Measurements from ENCODE around the gene SHH. TPM values are rescaled to one million over a fixed set of nuclear protein-coding genes. Genes with fewer than 3 reads are reported as not detected.
A peak's percentile ranks its signal among the peaks of the same experiment; 100 is the strongest.

SHH gene
- total RNA-seq (2014; rRNA removed; shearing (Covaris generic)), result not detected in 2 replicates

GRCh38 chr7:155811895-155812761 is at the start of gene SHH:
TSS of gene SHH (minus strand) at chr7:155812463. CDS start at chr7:155812122, 341 bp downstream.
- no peak for DNase-seq (ENCODE audit: low read depth)

DNA sequence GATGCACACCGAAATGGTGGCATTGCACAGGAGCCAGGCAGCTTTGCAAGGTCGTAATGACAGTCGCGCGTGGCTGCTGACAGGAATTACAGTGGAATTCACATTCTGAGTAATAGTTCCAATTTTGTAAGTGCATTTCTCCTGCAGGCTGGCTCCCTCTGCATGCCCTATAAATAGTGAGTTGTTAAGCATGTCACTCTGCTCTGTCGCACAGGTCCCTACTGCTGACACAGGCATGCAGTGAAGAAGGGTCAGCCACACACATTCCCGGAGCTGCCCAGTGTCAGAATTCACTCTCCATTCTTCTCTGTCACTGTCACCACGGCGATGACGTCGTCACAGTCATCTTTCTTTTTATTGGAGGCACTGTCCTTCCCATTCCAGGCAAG is 49.2 kb upstream of the SHH start:
- DNase-seq (ENCODE audit: low read depth), result no peak

DNA sequence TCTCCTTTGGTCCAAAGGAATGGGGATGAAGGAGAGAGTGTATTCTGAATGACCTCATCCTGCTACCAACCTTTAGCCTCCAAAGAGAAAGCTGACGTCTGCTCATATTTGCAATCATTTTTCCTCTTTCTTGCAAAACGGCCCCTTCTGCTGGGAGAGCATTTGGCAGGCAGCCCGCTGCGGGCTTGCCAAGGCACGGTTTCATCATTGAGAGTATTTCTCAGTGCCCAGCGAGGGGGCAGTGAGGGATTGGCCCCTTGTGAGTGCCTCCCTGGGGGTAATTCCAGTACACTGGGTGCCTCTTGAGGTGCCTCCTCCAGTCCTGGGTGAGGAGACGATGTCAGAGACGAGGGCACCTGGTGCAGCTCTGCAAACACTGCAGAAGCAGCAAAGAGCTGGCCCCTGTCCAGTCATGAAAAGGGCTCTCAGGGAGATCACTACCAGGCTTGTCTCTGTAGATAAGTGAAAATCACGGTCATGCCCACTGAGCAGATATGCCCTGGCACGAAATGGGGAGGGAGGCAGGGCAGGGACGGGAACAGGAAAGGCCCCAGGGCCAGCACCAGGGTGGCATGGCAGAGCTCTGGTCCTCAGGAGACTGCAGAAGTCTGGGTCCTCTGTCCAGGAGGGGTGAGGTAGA is 48.7 kb upstream of the SHH start:
- peak; percentile 76 for DNase-seq (ENCODE audit: low read depth)

DNA sequence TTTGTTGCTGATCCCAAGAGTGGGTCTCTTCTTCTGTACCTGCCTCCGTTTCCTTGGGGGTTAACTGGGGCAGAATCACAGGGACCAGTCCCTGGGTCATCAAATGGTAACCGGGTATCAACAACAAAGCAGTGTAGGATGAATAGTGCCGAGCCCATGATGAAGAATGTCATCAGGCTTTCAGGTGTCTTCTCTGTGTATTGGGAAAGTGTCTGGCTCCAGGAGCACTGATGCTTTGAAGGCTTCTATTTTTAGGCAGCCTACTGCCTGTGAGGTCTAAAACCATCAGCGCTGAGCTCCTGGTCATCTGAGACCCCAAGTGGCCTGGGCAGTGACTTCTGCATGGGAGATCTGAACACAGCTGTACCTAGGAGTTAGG is 48.2 kb upstream of the SHH start:
- DNase-seq (ENCODE audit: low read depth), result no peak

DNA sequence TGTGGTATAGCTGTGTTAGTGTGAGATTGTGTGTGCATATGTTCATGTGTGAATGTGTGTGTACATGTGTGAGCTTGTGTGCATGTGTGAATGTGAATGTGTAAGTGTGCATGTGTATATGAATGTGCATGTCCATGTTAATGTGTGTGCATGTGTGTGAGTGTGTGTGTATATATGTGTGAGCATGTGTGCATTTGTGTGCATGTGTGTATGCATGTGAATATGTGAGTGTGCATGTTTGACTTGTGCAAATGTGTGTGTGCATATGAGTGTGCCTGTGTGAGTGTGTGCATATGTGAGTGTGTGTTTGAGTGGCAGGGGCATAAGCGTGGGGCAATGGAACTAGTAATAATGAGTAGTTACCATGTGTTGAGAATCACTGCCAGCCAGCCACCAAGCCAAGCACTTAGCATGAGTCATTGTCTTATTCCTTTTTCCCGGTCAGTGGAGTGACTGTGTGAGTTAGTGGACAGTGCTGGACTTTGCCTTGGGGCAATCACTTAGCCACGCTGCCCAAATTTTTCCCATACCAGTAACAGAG is 46.3 kb upstream of the SHH start:
- DNase-seq (ENCODE audit: low read depth), result peak; percentile 93

GRCh38 chr7:155857141-155857540 is 44.9 kb upstream of the SHH start:
- DNase-seq (ENCODE audit: low read depth), result no peak

DNA sequence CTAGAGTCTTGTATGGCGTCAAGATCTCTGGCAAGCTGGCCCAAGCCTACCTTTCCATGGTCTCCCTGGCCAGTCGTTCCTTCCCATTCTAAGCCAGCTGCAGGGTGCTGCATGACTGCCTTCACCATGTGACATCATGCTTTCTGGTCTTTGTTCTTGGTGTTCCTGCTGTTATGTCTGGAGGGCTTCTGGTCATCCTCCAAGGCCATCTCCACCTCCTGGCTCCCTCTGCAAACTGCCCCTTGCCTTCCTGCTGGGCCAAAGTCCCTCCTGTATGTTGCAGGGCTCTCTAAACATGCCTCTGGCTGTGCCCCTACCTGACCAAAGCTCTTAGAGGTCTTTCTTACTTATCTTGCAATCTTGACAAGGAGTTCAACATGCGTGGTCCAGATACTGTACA is 44.4 kb upstream of the SHH start:
- DNase-seq (ENCODE audit: low read depth), result no peak

- no peak for DNase-seq (ENCODE audit: low read depth)
These were observed 40.4 kb upstream of the SHH start for GRCh38 chr7:155852426-155853301.

DNA sequence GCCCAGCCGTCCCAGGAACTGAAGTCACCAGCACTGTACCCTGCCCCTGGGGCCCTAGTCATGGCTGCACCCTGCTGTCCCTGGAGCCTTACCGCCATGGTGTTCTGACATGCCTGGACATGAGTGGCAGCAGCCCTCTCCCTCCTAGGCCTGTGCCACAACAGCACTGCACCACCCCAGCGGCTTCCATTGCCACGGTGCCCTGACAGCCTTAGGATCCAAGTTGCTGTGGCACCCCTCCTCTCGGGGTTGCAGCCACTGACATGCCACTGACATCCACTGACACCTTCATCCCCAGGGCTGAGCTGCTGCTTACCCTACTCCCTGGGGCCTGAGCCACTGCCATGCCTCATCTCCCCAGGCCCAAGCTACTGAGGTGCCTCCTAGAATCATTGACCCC is 39.6 kb upstream of the SHH start:
- DNase-seq (ENCODE audit: low read depth), result no peak

DNA sequence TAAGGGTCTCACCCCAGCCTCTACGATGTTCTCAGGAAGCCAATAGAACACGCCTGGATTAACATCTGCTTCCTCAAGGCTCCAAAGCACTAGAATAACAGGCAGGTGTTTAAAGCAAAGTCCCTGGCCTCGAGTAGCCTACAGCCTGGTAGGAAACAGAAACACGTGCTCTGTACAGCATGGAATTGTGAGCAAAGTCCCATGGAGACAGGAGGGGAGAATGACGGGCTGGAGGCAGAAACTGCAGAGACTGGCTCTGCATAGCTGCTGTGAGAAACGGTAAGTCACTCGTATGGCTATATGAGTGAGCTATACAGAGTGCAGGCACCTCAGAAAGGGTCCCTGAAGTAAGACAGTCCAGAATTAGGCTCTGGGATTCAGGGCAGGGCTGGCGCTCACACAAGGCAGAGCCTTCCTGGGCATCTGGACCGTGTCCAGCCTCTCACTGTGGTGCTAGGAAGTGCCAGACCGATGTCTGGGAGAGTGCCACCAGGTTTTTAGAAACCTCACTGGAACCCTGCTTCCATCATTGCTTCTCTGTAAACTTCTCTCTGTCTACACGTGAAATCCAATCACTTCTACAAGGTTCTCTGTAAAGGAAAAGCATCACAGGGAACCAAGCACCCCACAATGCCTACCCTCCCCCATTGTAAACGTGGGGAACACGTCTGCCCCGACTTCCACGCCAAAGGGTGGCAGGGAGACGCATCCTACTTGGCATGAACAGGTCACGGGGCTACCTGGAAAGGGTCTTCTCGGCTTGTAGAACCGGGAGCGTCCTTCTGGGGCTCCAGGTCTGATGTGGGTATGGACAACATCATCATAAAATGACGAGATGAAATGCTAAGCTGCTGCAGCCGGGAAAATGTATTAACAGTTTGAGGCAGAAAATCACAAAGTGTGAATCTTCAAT is 38.8 kb upstream of the SHH start:
- no peak for DNase-seq (ENCODE audit: low read depth)

DNA sequence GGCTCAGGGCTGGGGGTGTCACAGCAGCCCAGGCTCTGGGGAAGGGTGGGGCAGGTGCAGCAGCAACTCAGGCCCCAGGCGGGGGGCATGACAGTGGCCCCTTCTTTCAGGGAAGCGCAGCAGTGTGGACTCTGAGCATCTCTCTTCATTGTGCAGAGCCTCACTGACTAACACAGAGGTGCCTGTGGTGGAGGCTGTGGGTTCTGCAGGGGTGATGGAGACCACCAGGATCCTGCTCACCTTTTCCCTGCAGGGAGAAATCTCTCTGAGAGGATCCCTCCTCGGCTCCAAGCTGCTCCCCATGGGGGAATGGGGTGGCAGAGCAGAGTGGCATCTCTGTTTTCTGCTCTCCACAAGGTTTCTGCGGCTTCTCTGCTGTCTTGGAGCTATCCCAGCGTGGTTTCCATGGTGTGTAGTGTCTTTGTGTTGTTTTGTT is 37.8 kb upstream of the SHH start:
- DNase-seq (ENCODE audit: low read depth), result no peak

- no peak for DNase-seq (ENCODE audit: low read depth)
These were observed 36.7 kb upstream of the SHH start for GRCh38 chr7:155848691-155849669.

GRCh38 chr7:155847821-155848435 is 35.7 kb upstream of the SHH start:
- no peak for DNase-seq (ENCODE audit: low read depth)

GRCh38 chr7:155846936-155847335 is 34.7 kb upstream of the SHH start:
- no peak for DNase-seq (ENCODE audit: low read depth)

DNA sequence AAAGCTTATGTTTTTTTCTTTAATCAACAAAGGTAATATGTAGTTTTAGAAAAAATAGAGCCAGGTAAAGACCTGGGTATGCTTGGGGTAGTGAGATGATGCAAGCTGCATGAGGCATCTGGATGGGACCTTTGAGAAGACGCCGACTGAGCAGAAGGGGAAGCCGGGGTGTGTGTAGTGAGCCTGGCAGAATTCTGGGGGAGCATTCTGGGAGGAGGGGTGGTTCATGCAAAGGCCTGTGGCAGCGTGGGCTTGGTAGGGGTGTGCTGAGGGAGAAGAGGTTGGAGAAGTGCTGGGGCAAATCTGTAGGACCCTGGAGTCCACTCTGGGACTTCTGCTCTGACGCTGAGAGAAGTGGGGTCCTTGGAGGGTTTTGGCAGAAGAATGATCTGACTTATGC is 33.9 kb upstream of the SHH start:
- DNase-seq (ENCODE audit: low read depth), result no peak

DNA sequence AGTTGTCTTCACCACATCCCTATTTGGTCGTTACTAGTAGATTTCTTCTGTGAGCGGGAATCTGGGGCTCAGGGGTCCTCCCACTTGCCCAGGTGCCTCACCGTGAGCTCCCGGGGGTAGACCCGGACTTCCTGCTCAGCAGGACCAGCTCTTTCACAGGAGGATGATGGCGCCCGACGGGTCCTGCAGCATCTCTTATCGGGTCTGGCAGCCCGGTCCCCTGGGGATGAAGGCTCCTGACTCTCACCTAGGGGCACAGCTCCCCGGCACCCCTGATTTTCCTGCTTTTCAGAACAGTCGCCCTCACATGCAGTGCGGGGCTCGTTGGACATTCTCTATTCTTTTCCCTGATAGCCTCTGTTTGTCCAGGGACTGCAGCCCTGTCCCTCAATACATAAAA is 33.0 kb upstream of the SHH start:
- no peak for DNase-seq (ENCODE audit: low read depth)

GRCh38 chr7:155844526-155844925 is 32.3 kb upstream of the SHH start:
- DNase-seq (ENCODE audit: low read depth), result no peak

- DNase-seq (ENCODE audit: low read depth), result peak; percentile 41
These were observed 31.8 kb upstream of the SHH start for GRCh38 chr7:155844019-155844453.

DNA sequence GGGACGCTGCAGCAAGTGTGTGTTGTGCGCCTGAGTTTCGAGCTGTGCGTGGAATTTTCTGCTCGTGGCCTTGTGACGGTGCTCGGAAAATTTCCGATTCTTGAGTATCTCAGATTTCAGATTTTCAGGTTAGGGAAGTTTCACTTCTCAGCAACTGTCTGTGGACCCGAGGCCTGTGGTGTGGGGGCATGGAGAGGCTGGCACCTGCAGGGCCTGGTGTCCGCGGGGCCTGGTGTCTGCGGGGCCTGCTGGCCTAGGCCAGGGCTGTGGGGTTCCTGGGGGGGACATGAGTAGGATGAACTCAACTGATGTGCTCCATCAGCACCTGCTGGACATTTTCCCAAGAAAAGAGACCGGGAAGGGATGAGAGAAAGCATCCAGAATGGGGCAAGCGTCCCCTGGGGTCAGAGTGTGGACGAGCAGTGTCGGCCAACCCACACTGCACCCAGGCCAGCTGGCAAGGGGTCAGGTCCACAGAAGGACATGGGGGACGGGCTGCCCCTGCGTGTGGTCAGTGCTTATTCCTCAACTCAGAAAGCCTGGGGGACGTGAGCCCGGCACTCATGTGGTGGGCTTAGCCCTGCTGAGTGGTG is 31.3 kb upstream of the SHH start:
- DNase-seq (ENCODE audit: low read depth), result no peak

Data from M059J (cell line).